GM19397 (cell line): Measurements from ENCODE around the gene TMEM269.
A peak's percentile ranks its signal among the peaks of the same experiment; 100 is the strongest.
"Not testable (repeated sequence)": the region's sequence is repeated elsewhere in the genome, so short reads cannot be mapped to it uniquely, and the experiment has no call there.

Experiments
- ATAC-seq: cut with Tn5 transposase; IDR thresholded peaks from one replicate; pipeline ENCODE4 v1.9.1; 2021; ENCODE audit warnings: mild to moderate bottlenecking, moderate library complexity; ENCODE audit not compliant: unreplicated experiment

Gene TMEM269

DNA sequence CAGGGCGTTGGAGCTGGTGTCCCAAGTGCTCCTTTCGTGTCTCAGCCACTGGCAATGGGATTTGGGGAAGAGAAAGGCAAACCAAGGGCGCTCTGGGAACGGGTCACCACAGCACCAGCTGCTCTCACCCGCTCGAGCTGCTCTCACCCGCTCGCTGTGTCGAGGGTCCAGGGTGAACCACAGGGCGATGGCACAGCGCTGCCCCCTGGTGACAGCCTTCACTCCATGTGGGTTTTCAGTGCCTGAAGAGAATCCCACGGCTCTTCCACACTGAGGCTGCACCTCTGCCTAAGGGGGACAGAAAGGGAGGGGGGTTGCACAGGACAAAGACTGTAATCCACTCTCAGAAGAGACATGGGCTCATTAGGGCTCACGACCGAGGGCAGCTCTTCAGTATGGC, 37.7 kb upstream of the TMEM269 start:
- ATAC-seq: no peak

DNA sequence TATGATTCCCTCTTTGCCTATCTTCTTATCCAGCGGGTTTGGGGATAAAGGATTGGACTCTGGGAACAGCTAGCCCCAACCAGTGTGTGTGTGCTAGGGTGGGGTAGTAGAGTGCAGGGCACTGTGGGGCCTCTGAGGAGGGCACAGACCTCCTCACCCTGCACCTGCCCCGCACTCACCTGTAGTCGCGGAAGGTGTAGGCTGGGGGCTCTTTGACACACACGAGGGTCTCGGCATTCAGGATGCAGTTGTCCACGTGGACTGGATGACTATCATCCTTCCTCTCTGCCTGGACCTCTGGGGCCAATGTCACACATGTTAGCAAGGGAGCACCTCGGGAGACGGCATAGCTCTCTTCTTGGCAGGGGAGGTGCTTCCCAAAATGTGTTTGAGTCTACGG, 36.8 kb upstream of the TMEM269 start:
- ATAC-seq: no peak

DNA sequence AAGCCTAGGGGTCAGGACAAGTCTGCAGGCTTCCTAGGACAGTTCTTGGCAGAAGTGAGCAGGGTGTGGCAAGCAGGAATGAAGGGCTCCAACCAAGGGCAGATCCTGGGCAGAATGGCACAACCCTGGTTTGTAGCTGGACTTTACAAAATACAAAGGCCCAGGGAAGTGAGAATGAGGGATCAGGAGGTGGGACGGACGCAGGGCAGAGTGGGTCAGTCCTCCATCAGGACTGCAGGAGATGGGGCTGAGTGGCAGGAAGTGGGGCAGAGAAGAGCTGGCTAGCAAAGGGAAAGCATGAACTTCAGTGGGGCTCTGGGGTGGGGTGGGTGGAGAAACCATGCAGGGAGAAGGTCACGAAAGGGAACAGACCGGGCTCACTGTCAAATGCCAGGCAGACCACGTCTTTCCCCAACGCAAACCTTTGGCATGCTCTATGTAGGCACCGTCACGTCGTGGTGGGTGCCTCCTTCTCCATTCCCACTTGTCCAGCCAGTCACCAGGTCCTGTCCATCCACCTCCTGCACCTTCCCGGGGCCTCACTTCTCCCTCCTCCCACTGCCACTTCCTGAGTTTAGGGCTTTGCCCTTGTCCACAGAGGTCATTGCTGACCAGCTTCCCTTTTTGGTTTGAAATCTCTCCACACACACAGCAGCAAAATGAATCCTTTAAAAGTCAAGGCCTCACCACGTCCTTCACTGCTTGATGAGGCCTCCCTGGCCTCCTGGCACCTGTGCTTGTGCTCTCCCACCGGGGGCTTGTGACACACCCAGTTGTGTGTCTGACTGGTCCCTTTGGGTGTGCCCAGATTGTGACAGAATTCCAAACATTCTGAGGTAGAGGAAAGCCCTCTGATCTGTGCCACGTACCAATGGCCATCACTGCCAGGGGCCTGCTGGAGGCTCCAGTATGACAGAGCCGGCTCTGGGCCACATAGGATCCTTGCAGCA, 36.1 kb upstream of the TMEM269 start:
- ATAC-seq: no peak

DNA sequence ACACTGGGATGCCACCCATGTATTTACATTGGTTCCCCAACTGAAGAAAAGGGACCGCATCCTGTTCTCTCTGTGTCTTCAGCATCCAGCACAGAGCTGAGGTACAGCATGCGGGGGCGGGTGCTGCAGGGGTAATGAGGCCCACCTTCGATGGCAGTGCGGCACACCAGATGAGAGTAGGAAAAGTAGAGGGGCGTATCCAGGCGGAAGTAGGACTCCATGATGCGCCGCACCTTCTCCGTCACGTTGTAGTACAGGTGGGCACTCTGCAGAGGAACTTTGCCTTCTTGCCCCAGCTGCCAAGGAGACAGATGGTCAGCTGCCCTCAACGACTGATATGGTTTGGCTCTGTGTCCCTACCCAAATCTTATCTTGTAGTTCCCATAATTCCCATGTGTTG, 34.8 kb upstream of the TMEM269 start:
- ATAC-seq: no peak

DNA sequence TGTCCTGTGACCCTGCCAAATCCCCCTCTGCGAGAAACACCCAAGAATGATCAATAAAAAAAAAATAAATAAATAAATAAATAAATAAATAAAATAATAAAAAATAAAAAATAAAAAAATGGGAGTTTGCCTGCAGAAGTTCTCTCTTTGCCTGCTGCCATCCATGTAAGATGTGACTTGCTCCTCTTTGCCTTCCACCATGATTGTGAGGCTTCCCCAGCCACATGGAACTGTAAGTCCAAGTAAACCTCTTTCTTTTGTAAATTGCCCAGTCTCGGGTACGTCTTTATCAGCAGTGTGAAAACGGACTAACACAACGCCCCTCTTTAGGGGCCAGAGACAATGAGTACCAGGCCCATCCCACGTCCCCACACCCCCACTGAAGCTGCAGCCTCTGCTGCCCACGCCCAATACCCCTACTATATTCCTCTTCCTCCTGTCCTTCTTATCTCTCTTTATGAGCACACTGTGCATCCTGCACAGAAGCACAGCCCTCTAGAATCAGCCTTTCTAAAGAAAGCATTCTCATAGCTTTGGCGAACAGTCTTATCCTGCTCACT, 33.2 kb upstream of the TMEM269 start:
- not testable (repeated sequence) for ATAC-seq

DNA sequence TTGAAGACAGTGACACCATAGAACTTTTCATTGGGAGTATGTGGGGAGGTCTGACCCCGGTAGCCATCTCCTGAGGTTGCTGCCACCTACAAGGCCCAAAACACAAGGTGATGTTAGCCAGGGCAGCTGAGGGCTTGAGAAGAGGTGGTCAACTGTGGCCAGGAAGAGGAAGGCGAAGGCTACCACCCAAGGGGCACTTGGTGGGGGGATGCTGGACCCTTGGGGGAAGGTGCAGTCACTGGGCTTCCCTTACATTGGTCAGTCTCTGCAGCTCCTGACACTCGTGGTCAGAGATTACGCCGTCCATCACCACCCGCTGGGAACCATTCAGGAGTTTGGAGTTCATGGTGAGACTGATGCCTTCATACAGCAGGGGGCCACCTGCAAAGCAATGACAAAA, 32.5 kb upstream of the TMEM269 start:
- no peak for ATAC-seq

DNA sequence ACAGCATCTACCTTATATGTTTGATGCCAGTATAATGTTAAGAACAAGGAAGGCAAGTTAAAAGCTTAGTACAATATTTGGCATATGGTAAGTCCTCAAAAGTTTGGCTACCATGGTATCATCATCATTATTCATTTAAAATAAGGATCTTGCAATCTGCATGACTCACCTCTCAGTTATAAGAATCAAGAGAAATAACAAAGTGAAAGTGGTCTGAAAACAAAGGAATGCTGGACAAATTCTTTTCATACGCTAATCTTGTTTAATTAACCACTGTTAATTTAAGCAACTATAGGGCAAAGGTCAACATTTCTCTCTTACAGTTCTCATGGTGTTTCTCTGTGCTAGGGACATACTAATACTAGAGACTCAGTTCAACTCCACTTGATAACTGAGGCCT, 31.7 kb upstream of the TMEM269 start:
- no peak for ATAC-seq

DNA sequence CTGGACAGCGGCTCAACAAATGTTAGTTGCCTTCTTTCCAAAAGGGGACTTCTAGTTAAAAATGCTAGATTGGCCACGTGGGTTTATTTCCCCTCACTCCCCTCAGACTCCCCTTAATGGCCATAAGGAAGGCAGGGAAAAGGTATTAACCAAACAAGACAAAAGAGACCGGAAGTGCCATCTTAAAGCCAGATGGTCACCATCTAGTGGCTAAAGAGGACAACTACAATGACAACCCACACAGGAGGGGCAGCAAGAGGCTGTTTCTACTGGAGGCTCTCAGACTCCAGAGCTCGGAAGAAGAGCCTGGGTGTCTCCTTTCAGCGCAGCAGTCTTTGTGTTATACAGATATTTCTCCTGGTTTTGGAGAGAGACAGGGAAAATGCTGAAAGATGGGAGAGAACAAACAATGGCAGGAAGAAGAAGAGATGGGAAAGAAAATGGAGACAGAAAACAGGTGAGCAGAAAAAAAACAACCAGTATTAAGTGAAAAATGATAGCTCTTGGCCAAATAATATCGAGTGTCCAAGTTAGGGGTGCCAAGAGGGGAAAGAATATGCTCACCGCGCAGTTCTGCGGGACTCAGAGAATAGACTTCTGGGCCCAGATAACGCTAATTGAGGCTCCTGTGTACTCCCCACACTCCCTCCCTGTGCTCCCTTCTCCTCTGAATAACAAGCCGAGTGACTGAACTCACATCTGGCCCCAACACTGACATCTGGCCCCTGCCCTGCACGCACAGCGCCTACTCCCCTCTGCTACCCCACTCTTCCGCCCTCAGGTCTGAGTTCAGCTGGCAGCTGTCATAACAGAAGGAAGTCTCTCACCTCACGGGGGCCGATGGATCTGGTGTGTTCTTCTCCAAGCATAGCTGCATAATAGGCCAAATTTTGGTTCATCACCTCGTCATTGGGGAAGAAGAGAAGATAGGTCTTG, 27.6 kb upstream of the TMEM269 start:
- peak; percentile 48 for ATAC-seq

DNA sequence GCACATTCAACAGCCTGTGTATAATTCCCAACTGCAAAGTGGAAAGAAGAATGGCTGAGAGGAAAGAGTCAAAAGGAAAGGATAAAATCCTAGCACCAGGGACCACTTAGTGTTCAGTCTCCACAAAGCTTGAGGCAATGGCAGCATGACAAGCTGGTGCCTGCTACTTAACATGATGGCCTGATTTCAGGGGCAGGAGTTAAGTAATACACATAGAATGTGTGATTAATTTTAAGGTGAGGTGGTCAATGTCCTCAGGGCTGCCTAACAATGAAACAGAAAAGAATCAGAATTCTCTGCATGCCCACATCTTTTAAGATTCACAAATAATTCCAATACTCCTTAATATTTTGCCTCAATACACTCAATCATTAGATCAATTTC, 26.9 kb upstream of the TMEM269 start:
- no peak for ATAC-seq

DNA sequence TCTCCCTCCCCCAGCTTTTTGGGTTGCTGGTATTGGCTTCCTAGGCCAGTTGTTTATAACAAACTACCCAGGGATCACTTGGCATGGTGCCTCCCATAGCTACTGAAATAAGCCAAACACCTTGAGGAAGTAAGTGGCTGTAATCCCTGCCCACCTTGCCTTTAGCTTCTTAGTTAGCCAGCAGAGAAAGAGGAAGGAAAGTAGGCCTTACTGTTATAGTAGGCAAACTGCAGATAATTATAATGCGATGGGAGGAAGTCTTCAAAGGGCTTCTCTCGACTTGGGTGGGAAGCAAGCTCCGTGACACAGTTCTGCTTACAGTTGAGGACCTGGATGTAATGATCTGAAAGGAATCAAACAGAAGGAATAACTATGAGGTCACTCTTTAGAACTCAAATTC, 26.1 kb upstream of the TMEM269 start:
- no peak for ATAC-seq

DNA sequence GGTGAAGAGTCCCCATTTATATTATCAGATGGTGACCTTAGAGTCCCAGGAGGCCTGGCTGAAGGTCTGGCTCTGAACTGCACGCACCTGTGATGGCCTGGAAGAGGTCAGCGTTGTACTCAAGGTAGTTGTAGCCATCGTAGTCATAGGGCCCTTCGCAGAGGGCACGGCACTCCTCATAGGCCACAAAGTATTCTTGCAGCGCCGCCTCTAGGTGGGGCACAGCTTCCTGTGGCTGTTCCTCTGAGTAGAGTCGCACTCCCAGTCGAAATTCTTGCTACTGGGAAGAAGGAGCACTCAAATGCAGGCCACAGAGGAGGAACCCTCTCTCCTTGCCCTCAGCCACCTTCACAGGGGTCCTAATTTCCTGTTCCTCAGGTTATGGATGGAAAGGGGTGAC, 25.7 kb upstream of the TMEM269 start:
- no peak for ATAC-seq

DNA sequence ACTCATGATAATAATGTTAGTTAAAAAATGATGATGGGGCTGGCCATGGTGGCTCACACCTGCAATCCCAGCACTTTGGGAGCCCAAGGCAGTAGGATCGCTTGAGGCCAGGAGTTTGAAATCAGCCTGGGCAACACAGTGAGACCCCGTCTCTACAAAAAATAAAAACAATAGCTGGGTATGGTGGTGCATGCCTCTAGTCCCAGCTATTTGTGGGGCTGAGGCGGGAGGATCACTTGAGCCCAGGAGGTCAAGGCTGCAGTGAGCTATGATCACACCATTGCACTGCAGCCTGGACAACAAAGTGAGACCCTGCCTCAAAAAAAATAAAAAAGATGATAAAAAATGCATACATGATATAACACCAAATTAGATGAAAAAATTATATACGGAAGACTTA, 23.2 kb upstream of the TMEM269 start:
- no peak for ATAC-seq

DNA sequence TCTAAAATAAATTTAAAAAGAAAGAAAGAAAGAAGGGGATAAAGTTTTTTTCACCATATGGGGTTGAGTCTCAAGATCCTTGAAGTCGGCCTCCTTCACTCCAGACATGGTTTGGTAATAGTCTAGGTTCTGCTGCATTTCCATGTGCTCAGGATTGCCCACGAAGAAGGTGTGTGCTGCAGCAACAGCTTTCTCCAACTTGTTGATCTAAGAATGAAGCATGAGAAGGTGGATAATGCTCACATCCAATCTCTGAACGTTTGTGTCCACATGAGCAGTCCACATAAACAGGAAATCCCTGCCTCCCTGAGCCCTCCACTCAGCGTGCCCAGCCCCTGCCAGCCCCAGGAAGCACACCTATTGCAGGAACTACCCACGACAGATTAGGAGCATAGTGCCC, 22.5 kb upstream of the TMEM269 start:
- ATAC-seq: no peak

DNA sequence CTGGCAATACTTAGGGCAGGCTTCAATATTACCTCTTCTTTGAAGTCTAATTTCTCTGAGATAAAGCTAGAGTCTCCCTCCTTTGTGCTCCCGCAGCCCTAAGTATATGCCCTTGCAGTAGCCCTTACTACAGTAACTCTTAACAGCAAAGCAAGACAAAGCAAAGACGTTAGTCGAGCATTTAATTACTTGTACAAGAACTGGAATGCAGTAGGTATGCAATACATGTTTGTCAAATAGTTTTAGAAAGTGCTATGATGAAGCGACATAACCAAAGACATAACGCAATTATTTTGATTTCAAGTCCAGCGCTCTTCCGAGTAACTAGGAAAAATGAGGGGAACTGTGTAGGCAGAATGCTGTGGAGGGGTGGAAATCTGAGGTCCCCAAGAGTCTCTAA, 19.5 kb upstream of the TMEM269 start:
- no peak for ATAC-seq

DNA sequence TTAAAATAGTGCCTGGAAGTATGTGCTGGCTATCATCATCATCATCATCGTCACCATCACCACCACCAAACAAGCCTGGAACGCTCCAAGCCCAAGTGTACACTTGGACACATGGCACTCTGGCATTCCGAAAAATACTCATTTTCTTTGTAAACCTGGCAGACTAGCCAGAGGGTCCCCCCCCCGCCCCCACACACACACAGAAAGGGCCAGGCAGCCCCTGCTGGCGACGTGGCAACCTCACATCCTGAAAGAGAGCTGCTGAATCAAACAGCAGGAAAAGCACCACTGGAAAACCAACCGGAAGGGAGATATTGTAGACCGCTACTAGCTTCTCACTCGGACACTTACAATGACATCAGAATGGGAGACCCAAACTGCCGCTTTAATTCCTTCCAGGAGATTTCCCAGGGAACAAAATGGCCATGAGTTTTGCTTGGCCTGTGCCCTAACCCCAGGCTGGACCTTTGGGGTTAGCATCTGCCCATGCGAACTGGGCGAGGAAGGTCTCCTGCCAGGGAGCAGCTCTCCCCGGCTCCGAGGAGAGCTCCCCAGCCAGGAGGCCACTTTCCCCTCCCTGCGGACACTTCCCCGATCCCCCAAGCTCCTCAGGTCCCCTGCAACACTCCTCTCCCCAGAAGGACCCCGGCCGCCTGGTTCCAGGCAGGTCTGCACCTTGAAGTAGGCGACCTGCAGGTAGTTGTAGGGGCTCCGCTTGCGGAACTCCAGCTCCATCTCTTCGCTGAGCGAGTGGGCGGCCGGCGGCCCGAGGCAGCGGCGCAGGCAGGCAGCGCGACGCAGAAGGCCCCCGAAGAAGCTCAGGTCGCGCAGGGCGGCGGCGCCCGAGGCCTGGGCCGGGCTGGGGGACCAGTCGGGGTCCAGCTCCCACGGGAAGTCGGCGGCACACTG, 18.7 kb upstream of the TMEM269 start:
- peak; percentile 19 for ATAC-seq

DNA sequence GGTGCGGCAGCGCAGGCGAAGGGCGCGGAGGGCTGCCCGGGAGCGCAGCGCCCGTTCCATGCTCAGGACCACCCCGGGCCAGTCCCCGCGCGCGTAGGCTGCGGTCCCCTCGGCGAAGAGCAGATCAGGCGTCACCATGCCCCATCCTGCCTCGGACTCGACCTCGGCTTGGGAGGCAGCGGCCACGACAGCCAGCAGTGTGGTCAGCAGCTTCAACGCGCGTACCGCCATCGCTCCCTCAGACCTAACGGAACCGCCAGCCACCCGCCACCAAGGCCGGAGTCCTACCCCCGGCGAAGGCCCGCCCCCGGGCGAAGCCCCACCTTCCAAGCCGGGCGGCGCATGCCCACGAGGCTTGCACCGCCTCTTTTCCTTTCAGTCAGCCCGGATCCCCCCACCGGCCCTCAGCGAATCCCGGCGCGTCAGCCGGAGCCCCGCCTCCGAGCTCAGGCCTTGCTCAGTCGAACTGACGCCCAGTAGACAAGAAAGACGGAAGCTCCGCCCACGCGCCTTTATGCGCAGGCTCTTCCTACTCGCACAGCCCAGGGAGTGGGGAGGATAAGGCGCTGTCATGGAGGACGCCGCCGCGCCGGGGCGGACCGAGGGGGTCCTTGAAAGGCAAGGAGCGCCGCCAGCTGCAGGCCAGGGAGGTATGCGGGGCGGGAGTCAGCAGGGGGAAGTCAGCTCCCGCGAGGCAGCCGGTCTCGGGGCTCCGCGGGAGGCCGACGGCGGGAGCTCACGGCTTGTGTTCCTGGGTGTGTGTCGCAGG, 17.9 kb upstream of the TMEM269 start, which contains the start of the genes C1orf50 and P3H1:
Gene C1orf50, plus strand, starts transcription at position 509 of the 769 bp plus-strand sequence. Its CDS starts 63 bp downstream, at position 572.
Gene P3H1, minus strand, starts transcription at position 288 of the 769 bp plus-strand sequence. Its CDS starts 57 bp downstream, at position 231.
- peak; percentile 88 for ATAC-seq

DNA sequence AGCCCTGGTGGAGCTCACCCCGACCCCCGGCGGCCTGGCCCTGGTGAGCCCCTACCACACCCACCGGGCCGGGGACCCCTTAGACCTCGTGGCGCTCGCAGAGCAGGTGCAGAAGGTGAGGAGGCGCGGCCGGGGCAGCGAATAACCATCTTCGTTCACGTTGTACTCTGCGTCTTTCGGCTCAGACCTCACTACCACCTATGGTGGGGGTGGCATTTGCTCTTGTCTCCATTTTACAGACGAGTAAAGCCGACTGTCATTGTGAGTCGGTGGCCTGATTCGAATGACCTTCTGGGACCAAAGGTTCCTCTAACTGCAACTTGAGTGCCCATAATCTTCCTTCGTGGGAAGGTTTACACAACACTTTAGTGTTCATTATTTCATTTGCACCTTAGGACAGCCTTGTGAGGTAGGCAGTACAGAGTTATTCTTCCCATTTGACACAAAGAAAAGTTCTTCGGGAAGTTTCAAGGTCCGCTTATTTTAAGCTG, 17.2 kb upstream of the TMEM269 start:
- ATAC-seq: peak; percentile 30

DNA sequence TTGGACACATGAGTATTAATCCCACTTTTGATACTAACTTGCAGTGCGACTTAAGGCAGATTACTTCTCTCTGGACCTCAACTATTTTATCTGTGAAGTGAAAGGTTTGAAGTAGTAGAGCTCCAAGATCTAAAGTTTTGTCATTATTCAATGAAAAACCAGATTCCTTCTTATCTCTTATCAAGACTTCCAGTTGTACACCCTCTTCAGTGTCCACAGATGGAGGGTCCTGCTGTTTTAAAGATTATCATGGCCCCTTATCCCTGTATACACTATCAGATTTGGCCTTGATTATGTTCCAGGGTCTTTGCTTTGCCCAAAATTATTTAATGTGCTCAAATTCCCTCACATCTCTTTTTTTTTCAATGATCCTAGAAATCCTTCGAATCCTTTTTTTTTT, 16.6 kb upstream of the TMEM269 start:
- ATAC-seq: no peak

DNA sequence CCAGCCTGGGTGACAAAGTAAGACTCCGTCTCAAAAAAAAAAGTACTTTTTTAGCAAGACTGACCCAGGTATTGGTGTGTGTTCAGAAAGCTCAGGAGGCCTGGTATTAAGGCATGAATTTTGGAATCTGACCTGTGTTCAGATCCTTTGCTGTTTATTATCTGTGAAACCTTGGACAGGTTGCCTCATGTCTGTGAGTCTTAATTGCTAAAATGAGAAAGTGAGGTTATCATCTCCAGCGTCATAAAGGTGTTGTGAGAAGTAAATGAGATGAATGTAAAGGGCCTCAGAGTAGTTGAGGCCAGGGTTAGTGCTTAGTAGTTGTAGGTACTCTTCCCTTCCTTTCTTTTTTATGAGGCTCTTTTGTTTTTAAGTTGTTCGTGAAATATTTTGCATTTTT, 15.0 kb upstream of the TMEM269 start:
- ATAC-seq: no peak
